Endothelial cell (in vitro differentiated cells): Measurements from ENCODE around the gene RASSF1. TPM values are rescaled to one million over a fixed set of nuclear protein-coding genes. Genes with fewer than 3 reads are reported as not detected.
"Not testable (repeated sequence)": the region's sequence is repeated elsewhere in the genome, so short reads cannot be mapped to it uniquely, and the experiment has no call there.

Experiments
- DNase-seq: peaks from one replicate; pipeline ENCODE4 v3.0.0; 2021; ENCODE audit warnings: low spot score
- H3K27ac Mint-ChIP-seq: one replicate; pipeline ENCODE4 v1.8.0; 2021; ENCODE audit warnings: mixed read lengths, inconsistent platforms; ENCODE audit not compliant: unreplicated experiment
- H3K27me3 Mint-ChIP-seq: one replicate; pipeline ENCODE4 v1.8.0; 2021; ENCODE audit warnings: mild to moderate bottlenecking, moderate library complexity, mixed read lengths, inconsistent platforms; ENCODE audit not compliant: unreplicated experiment
- H3K36me3 Mint-ChIP-seq: one replicate; pipeline ENCODE4 v1.8.0; 2021; ENCODE audit warnings: mild to moderate bottlenecking, low read depth, mixed read lengths, inconsistent platforms; ENCODE audit not compliant: unreplicated experiment
- H3K4me1 Mint-ChIP-seq: one replicate; pipeline ENCODE4 v1.8.0; 2021; ENCODE audit warnings: mild to moderate bottlenecking, mixed read lengths, inconsistent platforms; ENCODE audit not compliant: unreplicated experiment
- H3K4me3 Mint-ChIP-seq: one replicate; pipeline ENCODE4 v1.8.0; 2021; ENCODE audit warnings: mild to moderate bottlenecking, mixed read lengths, inconsistent platforms; ENCODE audit not compliant: unreplicated experiment
- H3K9me3 Mint-ChIP-seq: one replicate; pipeline ENCODE4 v1.8.0; 2021; ENCODE audit warnings: mixed read lengths, inconsistent platforms; ENCODE audit not compliant: unreplicated experiment
- CTCF ChIP-seq: fragments of 200-600 bp; sonication (generic); IDR thresholded peaks from one replicate; pipeline ENCODE4 v1.5.0; 2021; ENCODE audit warnings: antibody characterized with exemption; ENCODE audit not compliant: unreplicated experiment
- total RNA-seq: library from RNA; stranded (reverse); fragmentation: NEBNext Ultra II Directional; extraction: Animal tissue kit (Norgen Biotek cat#: 25700); gene quantifications from one replicate; pipeline ENCODE4 v1.2.1, GENCODE V29; 2021; ENCODE audit not compliant: unreplicated experiment

The RASSF1 gene
- total RNA-seq, 1 donor from 2014 or later: 14.8 TPM

GRCh38 chr3:50288387-50289007 is 52.1 kb downstream of the RASSF1 start:
- Mint-ChIP-seq H3K36me3 (peaks cover 10% of the 10 kb centered on the region), H3K27me3 (peaks cover 15% of the 10 kb centered on the region)
- TF ChIP-seq CTCF: no peak

DNA sequence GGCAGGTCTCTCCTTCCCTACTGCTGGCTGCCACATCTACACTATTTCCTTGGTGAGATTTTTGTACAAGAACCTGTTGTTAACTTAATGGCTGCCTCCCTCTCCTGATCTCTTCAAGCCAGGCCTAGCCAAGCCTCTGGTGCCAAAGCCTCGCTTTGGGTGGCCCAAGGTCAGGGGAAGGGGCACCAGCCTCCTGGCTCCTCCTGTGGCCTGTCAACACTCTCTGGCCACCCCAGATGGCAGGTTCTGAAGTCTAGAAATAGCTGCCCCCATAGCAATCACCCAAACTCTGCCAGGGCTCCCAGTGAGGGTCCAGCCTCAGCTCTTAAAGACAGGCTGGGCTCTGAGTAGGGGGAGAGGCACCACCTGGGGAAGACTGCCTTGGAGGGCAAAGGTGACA is 53.4 kb downstream of the RASSF1 start:
- no peak overlapping the region for H3K27ac Mint-ChIP-seq
- H3K4me3 Mint-ChIP-seq: no peak overlapping the region
- TF ChIP-seq CTCF: no peak
- H3K27me3 Mint-ChIP-seq: peaks cover 16% of the 10 kb centered on the region
- H3K4me1 Mint-ChIP-seq: peaks cover 6% of the 10 kb centered on the region
- peaks cover 10% of the 10 kb centered on the region for H3K36me3 Mint-ChIP-seq
- no peak for DNase-seq
- H3K9me3 Mint-ChIP-seq: no peaks in the 10 kb centered on the region

More at GRCh38 chr3:50288387-50289007, 52.1 kb downstream of the RASSF1 start:
- no peak overlapping the region for H3K4me3 Mint-ChIP-seq
- no peak for DNase-seq
- no peak overlapping the region for H3K27ac Mint-ChIP-seq
- H3K9me3 Mint-ChIP-seq: no peaks in the 10 kb centered on the region
- peaks cover 12% of the 10 kb centered on the region for H3K4me1 Mint-ChIP-seq

DNA sequence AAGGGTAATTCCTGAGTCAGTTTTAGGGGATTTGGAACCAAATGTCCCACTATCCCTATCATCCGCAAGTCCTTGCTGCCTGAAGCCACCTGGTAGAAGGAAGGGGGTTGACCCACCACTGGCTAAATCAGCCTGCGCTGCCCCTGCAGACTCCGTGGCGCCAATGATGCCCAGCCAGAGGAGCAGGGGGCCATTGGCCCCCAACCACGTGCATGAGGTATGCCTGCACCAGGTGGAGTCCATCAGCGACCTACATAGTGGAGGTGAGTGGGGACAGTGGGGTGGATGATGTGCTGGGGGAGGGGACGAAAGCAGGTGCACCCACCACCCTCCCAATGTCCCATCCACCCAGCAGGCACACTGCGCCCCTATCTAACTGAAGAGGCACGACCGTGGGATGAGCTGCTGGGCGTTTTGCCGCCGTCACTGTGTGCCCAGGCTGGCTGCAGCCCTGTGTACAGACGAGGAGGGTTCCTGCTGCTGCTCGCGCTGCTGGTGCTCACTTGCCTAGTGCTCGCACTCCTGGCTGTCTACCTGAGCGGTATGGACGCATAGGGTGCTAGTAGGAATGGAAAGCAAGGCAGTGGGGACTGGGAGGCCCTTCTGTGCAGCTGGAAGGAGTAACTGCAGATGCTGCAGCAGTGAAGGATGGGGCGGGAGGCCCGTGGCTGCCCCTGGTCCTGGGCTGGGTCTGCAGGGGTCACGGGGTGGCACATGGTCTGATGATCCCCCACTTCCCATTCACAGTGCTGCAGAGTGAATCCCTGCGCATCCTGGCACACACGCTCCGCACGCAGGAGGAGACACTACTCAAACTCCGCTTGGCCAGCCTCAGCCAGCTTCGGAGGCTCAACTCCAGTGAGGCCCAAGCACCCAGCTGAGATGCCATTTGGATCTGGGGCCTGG is 54.1 kb downstream of the RASSF1 start:
- DNase-seq: no peak
- H3K9me3 Mint-ChIP-seq: no peaks in the 10 kb centered on the region
- peaks cover 16% of the 10 kb centered on the region for H3K27me3 Mint-ChIP-seq
- no peak for TF ChIP-seq CTCF
- no peak overlapping the region for H3K4me3 Mint-ChIP-seq
- H3K4me1 Mint-ChIP-seq: peaks cover 6% of the 10 kb centered on the region
- H3K27ac Mint-ChIP-seq: no peak overlapping the region
- H3K36me3 Mint-ChIP-seq: peaks cover 10% of the 10 kb centered on the region

GRCh38 chr3:50284121-50284520 is 56.5 kb downstream of the RASSF1 start:
- H3K27me3 Mint-ChIP-seq: peaks cover 11% of the 10 kb centered on the region
- not testable (repeated sequence) for H3K27ac Mint-ChIP-seq, H3K36me3 Mint-ChIP-seq, H3K4me3 Mint-ChIP-seq, DNase-seq, H3K4me1 Mint-ChIP-seq, H3K9me3 Mint-ChIP-seq

Other genes starting within 250 kb of the RASSF1 start
- 21.3 TPM for gene SEMA3F, start 185.5 kb downstream of the RASSF1 start, total RNA-seq
- 0.59 TPM for gene GNAT1, start 149.2 kb downstream of the RASSF1 start, total RNA-seq
- gene SLC38A3, start 135.6 kb downstream of the RASSF1 start, total RNA-seq: 0.56 TPM
- 771 TPM for gene GNAI2, start 104.6 kb downstream of the RASSF1 start, total RNA-seq
- gene SEMA3B, start 71.7 kb downstream of the RASSF1 start, total RNA-seq: 1.7 TPM
- 0.18 TPM for gene LSMEM2, start 61.7 kb downstream of the RASSF1 start, total RNA-seq
- 43.2 TPM for gene IFRD2, start 48.4 kb downstream of the RASSF1 start, total RNA-seq
- gene HYAL3, start 41.4 kb downstream of the RASSF1 start, total RNA-seq: 12.7 TPM
- gene NAA80, start 41.4 kb downstream of the RASSF1 start, total RNA-seq: 17.1 TPM
- 1.6 TPM for gene HYAL1, start 37.3 kb downstream of the RASSF1 start, total RNA-seq
- 214 TPM for gene HYAL2, start 18.1 kb downstream of the RASSF1 start, total RNA-seq
- 36.4 TPM for gene TUSC2, start 12.6 kb downstream of the RASSF1 start, total RNA-seq
- not detected for gene ZMYND10, start 4.9 kb upstream of the RASSF1 start, total RNA-seq
- gene NPRL2, start 9.9 kb upstream of the RASSF1 start, total RNA-seq: 18.0 TPM
- gene CYB561D2, start 10.0 kb upstream of the RASSF1 start, total RNA-seq: 5.5 TPM
- 44.9 TPM for gene TMEM115, start 18.7 kb upstream of the RASSF1 start, total RNA-seq
- gene CACNA2D2, start 162.8 kb upstream of the RASSF1 start, total RNA-seq: 17.3 TPM
- gene C3orf18, start 226.9 kb upstream of the RASSF1 start, total RNA-seq: 4.0 TPM
- 10.9 TPM for gene HEMK1, start 228.7 kb upstream of the RASSF1 start, total RNA-seq